K562 (cell line): Measurements from ENCODE around the gene ASB17. TPM values are rescaled to one million over a fixed set of nuclear protein-coding genes. Genes with fewer than 3 reads are reported as not detected.

Source experiments
- ATAC-seq: fragments of 200-7000 bp; cut with Tn5 transposase; 3 replicates; pipeline ENCODE4 v1.9.1; 2020; ENCODE audit warnings: moderate library complexity
- BruUV-seq: library from RNA; stranded (reverse); fragments of 400-500 nt; replicated peaks from 2 replicates; lab custom pipeline; 2021; lab: Mats Ljungman, UMichigan
- CTCF ChIA-PET: fragments of 300-600 bp; formaldehyde crosslinking; extraction: SDS; loops from one replicate; lab custom pipeline; 2021; ENCODE audit warnings: low intra/inter-chr PET ratio; lab: Yijun Ruan, JAX
- POLR2A ChIA-PET: fragments of 300-600, 350-650 bp; sonication (Branson Sonifier 250); formaldehyde crosslinking; extraction: SDS; loops from one replicate; lab custom pipeline; 2021; ENCODE audit warnings: antibody characterized with exemption, inconsistent platforms; lab: Yijun Ruan, JAX
- DNase-seq, 4 experiments: peaks; one replicate each; pipeline versions ENCODE4 v3.0.0 to v3.0.0-alpha.2; 2011 to 2018; ENCODE audit warnings: low spot score in 3 of 4, mixed read lengths in 3 of 4; ENCODE audit errors: extremely low read depth in 1 of 4
- FAIRE-seq: peaks from 2 replicates; lab custom pipeline; 2011; peaks lifted over from hg19 to GRCh38; lab: Jason Lieb, UNC
- H2AFZ ChIP-seq: 2 replicates; pipeline ENCODE4 v1.6.0; 2011; ENCODE audit warnings: low read depth, low read length, control low read depth, inconsistent platforms
- H3K27ac ChIP-seq: fragments of 200-600 bp; 3 replicates; pipeline ENCODE4 v1.8.0; 2011; ENCODE audit warnings: low read depth, mild to moderate bottlenecking, control low read depth, inconsistent platforms, low read length, moderate library complexity, mixed read lengths; ENCODE audit errors: extremely low read depth
- H3K27me3 ChIP-seq, 2 experiments: fragments of 300-600 bp in 1 of 2; 2 replicates in 1 of 2; 3 replicates in 1 of 2; pipeline versions ENCODE4 v1.6.0 to v1.8.0; 2011; ENCODE audit warnings: inconsistent platforms in 2 of 2, low read length in 2 of 2, mild to moderate bottlenecking in 1 of 2, mixed read lengths in 1 of 2, moderate library complexity in 1 of 2; ENCODE audit not compliant: control insufficient read depth in 2 of 2, insufficient read depth in 2 of 2
- H3K36me3 ChIP-seq: fragments of 300-600 bp; 3 replicates; pipeline ENCODE4 v1.8.0; 2011; ENCODE audit warnings: mild to moderate bottlenecking, low read length, inconsistent platforms; ENCODE audit not compliant: control insufficient read depth, insufficient read depth
- H3K4me1 ChIP-seq, 2 experiments: fragments of 200-600 bp in 1 of 2; replicated peaks in 1 of 2; 2 replicates in 1 of 2; 3 replicates in 1 of 2; pipeline versions ENCODE4 v1.5.1 to v1.8.0; 2011; ENCODE audit warnings: inconsistent platforms in 2 of 2, low read length in 2 of 2, mild to moderate bottlenecking in 1 of 2, mixed read lengths in 1 of 2, moderate library complexity in 1 of 2; ENCODE audit not compliant: control insufficient read depth in 2 of 2, insufficient read depth in 2 of 2
- H3K4me2 ChIP-seq: 2 replicates; pipeline ENCODE4 v1.6.1; 2011; ENCODE audit warnings: low read length, control low read depth, inconsistent platforms, mixed read lengths; ENCODE audit not compliant: insufficient read depth
- H3K4me3 ChIP-seq: fragments of 200-600 bp; sonication (generic), shearing (Covaris generic); 2 replicates; pipeline ENCODE4 v1.5.1; 2016; ENCODE audit warnings: control low read depth, inconsistent platforms
- H3K79me2 ChIP-seq: fragments of 200-600 bp; 3 replicates; pipeline ENCODE4 v1.8.0; 2011; ENCODE audit warnings: low read length, inconsistent platforms; ENCODE audit not compliant: control insufficient read depth, insufficient read depth
- H3K9ac ChIP-seq, 2 experiments: 2 replicates each; pipeline versions ENCODE4 v1.6.0 to v1.6.1; 2011; ENCODE audit warnings: low read depth in 2 of 2, low read length in 2 of 2, control low read depth in 1 of 2, inconsistent platforms in 1 of 2, mild to moderate bottlenecking in 1 of 2, mixed read lengths in 1 of 2; ENCODE audit not compliant: insufficient read depth in 1 of 2
- H3K9me1 ChIP-seq: one replicate; pipeline ENCODE4 v1.6.0; 2011; ENCODE audit warnings: inconsistent platforms, mild to moderate bottlenecking, low read length, moderate library complexity; ENCODE audit not compliant: control insufficient read depth, insufficient read depth
- H3K9me3 ChIP-seq: replicated peaks from 2 replicates; pipeline ENCODE4 v1.5.1; 2011; ENCODE audit warnings: low read depth, low read length, inconsistent platforms; ENCODE audit not compliant: control insufficient read depth, insufficient read depth
- H4K20me1 ChIP-seq: replicated peaks from 2 replicates; pipeline ENCODE4 v1.6.1; 2011; ENCODE audit warnings: low read length, inconsistent platforms, mixed read lengths; ENCODE audit not compliant: control insufficient read depth, insufficient read depth
- ATF6 ChIP-seq: sonication (generic); formaldehyde crosslinking; IDR thresholded peaks from 2 replicates; pipeline ENCODE4 v1.4.0; 2020; ENCODE audit warnings: mild to moderate bottlenecking, missing genetic modification reagents
- CREB3L1 ChIP-seq: fragments of 450-650 bp; IDR thresholded peaks from 2 replicates; pipeline ENCODE4 v1.6.1; 2014; ENCODE audit warnings: low read depth, mild to moderate bottlenecking, moderate library complexity, borderline replicate concordance
- EHMT2 ChIP-seq: fragments of 450-650 bp; IDR thresholded peaks from 2 replicates; pipeline ENCODE4 v1.6.1; 2018; ENCODE audit warnings: antibody characterized with exemption
- FOXP4 ChIP-seq: sonication (generic); formaldehyde crosslinking; IDR thresholded peaks from 2 replicates; pipeline ENCODE4 v1.8.0; 2022; ENCODE audit warnings: mild to moderate bottlenecking, missing genetic modification reagents, borderline replicate concordance
- GATAD2A ChIP-seq: fragments of 450-650 bp; IDR thresholded peaks from 2 replicates; pipeline ENCODE4 v1.6.1; 2017
- SMAD3 ChIP-seq: fragments of 450-650 bp; formaldehyde crosslinking; conservative IDR thresholded peaks from 2 replicates; pipeline ENCODE4 v1.4.0; 2020; ENCODE audit warnings: mild to moderate bottlenecking
- SNIP1 ChIP-seq: fragments of 450-650 bp; IDR thresholded peaks from 2 replicates; pipeline ENCODE4 v1.7.1; 2017; ENCODE audit warnings: low read depth, mild to moderate bottlenecking
- ZBTB11 ChIP-seq, 3 experiments: fragments of 200-800 bp in 1 of 3; fragments of 250-450 bp in 1 of 3; fragments of 450-650 bp in 1 of 3; sonication (Bioruptor Pico) in 1 of 3; sonication (Bioruptor generic) in 1 of 3; formaldehyde crosslinking in 1 of 3; IDR thresholded peaks; 2 replicates each; pipeline versions ENCODE4 v1.6.1 to v1.8.0; 2016 to 2022; ENCODE audit warnings: mild to moderate bottlenecking in 2 of 3, missing genetic modification characterization in 2 of 3, missing compliant biosample characterization in 1 of 3, moderate library complexity in 1 of 3
- ZFP1 ChIP-seq: fragments of 450-650 bp; formaldehyde crosslinking; IDR thresholded peaks from 2 replicates; pipeline ENCODE4 v1.4.0; 2020; ENCODE audit warnings: mild to moderate bottlenecking, mixed read lengths
- ZNF584 ChIP-seq: fragments of 200-800 bp; sonication (Bioruptor generic); IDR thresholded peaks from 2 replicates; pipeline ENCODE4 v1.6.1; 2016; ENCODE audit warnings: low read depth, mild to moderate bottlenecking, missing genetic modification characterization, missing compliant biosample characterization
- ZNF696 ChIP-seq: fragments of 250-450 bp; sonication (Bioruptor Pico); conservative IDR thresholded peaks from 2 replicates; pipeline ENCODE4 v1.4.0; 2020; ENCODE audit warnings: mild to moderate bottlenecking, moderate library complexity
- WGBS: fragments of 100-300 bp; shearing (Covaris generic); methylation state at CpG from one replicate; pipeline ENCODE4 v1.1.6; 2016; ENCODE audit warnings: low coverage, mixed read lengths; ENCODE audit not compliant: insufficient coverage; ENCODE audit errors: missing lambda C conversion rate; 5-methylcytosine and 5-hydroxymethylcytosine counted together
- in situ Hi-C: fragments of 300-500 bp; cut with MboI; formaldehyde crosslinking; loops from 4 replicates; pipeline ENCODE4 v1.15.0; 2018; ENCODE audit warnings: inconsistent platforms, mixed read lengths
- intact Hi-C: fragments of 100-400 bp; cut with micrococcal nuclease; formaldehyde crosslinking; loops from 2 replicates; pipeline ENCODE4 v1.14.2; 2022
- polyA plus RNA-seq, 8 experiments: library from polyadenylated mRNA; depleted of rRNA in 4 of 8; stranded (reverse) in 5 of 8; unstranded in 3 of 8; fragments of >200 nt; fragmentation: Nextera tagmentation in 2 of 8; fragmentation: Illumina TruSeq in 1 of 8; extraction: Ambion mirVana in 2 of 8; extraction: Trizol in 1 of 8; gene quantifications; 2 replicates each; pipeline versions ENCODE4 v1.2.1 to v1.2.3, GENCODE V29; 2011 to 2014; ENCODE audit warnings: inconsistent platforms in 1 of 8, missing spikeins in 1 of 8
- total RNA-seq, 7 experiments: library from RNA; depleted of rRNA in 6 of 7; stranded (reverse); fragments of >200 nt in 6 of 7; fragmentation: Illumina TruSeq in 2 of 7; extraction: Trizol in 2 of 7; gene quantifications; 2 replicates each; pipeline versions ENCODE4 v1.2.1 to v1.2.3, GENCODE V29; 2011 to 2021; ENCODE audit warnings: low replicate concordance in 1 of 7

The ASB17 gene
- total and polyA plus RNA-seq, 9 of the 15 experiments (the other 6 are each of a cell fraction or from before 2014, with no cell fraction given), result not detected

DNA sequence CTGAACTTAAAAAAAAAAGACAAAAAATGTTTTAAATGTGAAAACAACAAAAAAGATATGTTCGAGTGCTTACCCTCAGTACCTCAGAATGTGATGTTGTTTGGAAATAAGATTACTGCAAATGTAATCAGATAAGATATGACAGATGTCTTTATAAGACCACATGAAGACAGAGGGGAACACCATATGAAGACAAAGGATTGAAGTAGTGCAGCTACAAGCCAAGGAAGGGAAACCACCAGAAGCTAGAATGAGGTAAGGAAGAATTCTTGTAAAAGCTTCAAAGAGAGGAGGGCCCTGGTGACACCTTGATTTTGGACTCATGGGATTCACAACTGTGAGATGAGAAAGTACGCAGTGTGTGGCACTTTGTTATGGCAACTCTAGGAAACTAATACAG is 15.4 kb downstream of the ASB17 start:
- no peak overlapping the region for H3K9ac ChIP-seq
- H3K4me2 ChIP-seq, result no peak overlapping the region
- POLR2A ChIA-PET, result interaction anchor here (0.8 to 1.1 kb wide), 2 partner anchors 8 to 22 kb away, joined by 3 read pairs; no protein-coding TSS in a partner anchor
- no peaks in the 10 kb centered on the region for H4K20me1 ChIP-seq
- in situ Hi-C loops (no loop called here), intact Hi-C loops (no loop called here)
- ATAC-seq (no peak), DNase-seq (no peak), FAIRE-seq (no peak)
- BruUV-seq, result no TSS peak
- H3K4me1 ChIP-seq, result no peaks in the 10 kb centered on the region
- H3K4me3 ChIP-seq, result no peak overlapping the region
- no peak for TF ChIP-seq ZNF584 (CRISPR knock-in tag)
- no peak for TF ChIP-seq ZNF696 (CRISPR knock-in tag)
- TF ChIP-seq SMAD3 (CRISPR knock-in tag), result no peak
- no peak for TF ChIP-seq ZBTB11 (CRISPR knock-in tag; IDR thresholded peaks at IDR 0.05)
- no peak for TF ChIP-seq EHMT2
- no peak for TF ChIP-seq FOXP4 (CRISPR knock-in tag)
- TF ChIP-seq ATF6 (CRISPR knock-in tag), result no peak
- TF ChIP-seq GATAD2A, result no peak
- no peak for TF ChIP-seq ZFP1 (CRISPR knock-in tag)
- no peak for TF ChIP-seq SNIP1
- TF ChIP-seq CREB3L1, result no peak
- CTCF ChIA-PET, result no interaction called here
- no peaks in the 10 kb centered on the region for H3K9me1 ChIP-seq
- H3K36me3 ChIP-seq, result no peaks in the 10 kb centered on the region
- no peak overlapping the region for H2AFZ ChIP-seq
- 0% methylated on average over 2 of the region's 2 CpGs for WGBS
- no peak overlapping the region for H3K27ac ChIP-seq
- H3K79me2 ChIP-seq, result no peaks in the 10 kb centered on the region
- no peaks in the 10 kb centered on the region for H3K27me3 ChIP-seq
- no peaks in the 10 kb centered on the region for H3K9me3 ChIP-seq
